HFFc6 (cell line): ENCODE results near the gene CYP4Z1. TPM values are rescaled to one million over a fixed set of nuclear protein-coding genes. Genes with fewer than 3 reads are reported as not detected.
"Not testable (repeated sequence)": the region's sequence is repeated elsewhere in the genome, so short reads cannot be mapped to it uniquely, and the experiment has no call there.

Source experiments
- DNase-seq: peaks from one replicate; pipeline ENCODE4 v3.0.0-alpha.2; 2018
- H3K27ac Mint-ChIP-seq: 2 replicates; pipeline ENCODE4 v1.8.0; 2020; ENCODE audit warnings: mild to moderate bottlenecking, mixed read lengths
- H3K27me3 Mint-ChIP-seq: 2 replicates; pipeline ENCODE4 v1.8.0; 2021; ENCODE audit warnings: mild to moderate bottlenecking, moderate library complexity, mixed read lengths; ENCODE audit not compliant: insufficient read depth
- H3K36me3 Mint-ChIP-seq: 2 replicates; pipeline ENCODE4 v1.8.0; 2021; ENCODE audit warnings: low read depth, mixed read lengths
- H3K4me1 Mint-ChIP-seq: 2 replicates; pipeline ENCODE4 v1.8.0; 2020; ENCODE audit warnings: low read depth, mixed read lengths
- H3K4me3 Mint-ChIP-seq: 2 replicates; pipeline ENCODE4 v1.8.0; 2020; ENCODE audit warnings: mild to moderate bottlenecking, moderate library complexity, mixed read lengths
- H3K9me3 Mint-ChIP-seq: 2 replicates; pipeline ENCODE4 v1.8.0; 2020; ENCODE audit warnings: mild to moderate bottlenecking, mixed read lengths
- CTCF ChIP-seq: fragments of 200-600 bp; sonication (generic); IDR thresholded peaks from 2 replicates; pipeline ENCODE4 v1.5.0; 2021; ENCODE audit warnings: antibody characterized with exemption, mild to moderate bottlenecking
- total RNA-seq, 6 experiments: library from RNA; stranded (reverse); fragmentation: NEBNext Ultra II Directional; extraction: Animal tissue kit (Norgen Biotek cat#: 25700); gene quantifications; 2 replicates in 1 of 6; 3 replicates in 5 of 6; pipeline ENCODE4 v1.2.3, GENCODE V29; 2021

Gene CYP4Z1
- total RNA-seq, 6 experiments from 2014 or later: not detected

GRCh38 chr1:47030170-47030805, 36.7 kb upstream of the CYP4Z1 start:
- TF ChIP-seq CTCF: no peak
- H3K4me3 Mint-ChIP-seq: no peak overlapping the region
- no peaks in the 10 kb centered on the region for H3K36me3 Mint-ChIP-seq
- H3K9me3 Mint-ChIP-seq: peaks cover 40% of the 10 kb centered on the region
- H3K4me1 Mint-ChIP-seq: no peaks in the 10 kb centered on the region
- H3K27ac Mint-ChIP-seq: no peak overlapping the region
- H3K27me3 Mint-ChIP-seq: no peaks in the 10 kb centered on the region; the same call in 1 of the 2 replicates
- no peak for DNase-seq

GRCh38 chr1:47031059-47031458, 36.0 kb upstream of the CYP4Z1 start:
- no peak overlapping the region for H3K27ac Mint-ChIP-seq
- no peaks in the 10 kb centered on the region for H3K27me3 Mint-ChIP-seq
- DNase-seq: no peak
- H3K9me3 Mint-ChIP-seq: peaks cover 45% of the 10 kb centered on the region
- no peak overlapping the region for H3K4me3 Mint-ChIP-seq
- no peaks in the 10 kb centered on the region for H3K36me3 Mint-ChIP-seq
- no peak for TF ChIP-seq CTCF
- no peaks in the 10 kb centered on the region for H3K4me1 Mint-ChIP-seq

GRCh38 chr1:47031585-47031984, 35.4 kb upstream of the CYP4Z1 start:
- Mint-ChIP-seq H3K4me3 (no peak overlapping the region), H3K9me3 (peaks cover 45% of the 10 kb centered on the region), H3K4me1 (no peaks in the 10 kb centered on the region), H3K27me3 (no peaks in the 10 kb centered on the region), H3K36me3 (no peaks in the 10 kb centered on the region), H3K27ac (no peak overlapping the region)
- DNase-seq: no peak
- no peak for TF ChIP-seq CTCF

GRCh38 chr1:47036764-47037163, 30.3 kb upstream of the CYP4Z1 start:
- Mint-ChIP-seq H3K27ac (no peak overlapping the region), H3K27me3 (no peaks in the 10 kb centered on the region), H3K9me3 (peaks cover 37% of the 10 kb centered on the region), H3K36me3 (no peaks in the 10 kb centered on the region), H3K4me3 (no peak overlapping the region), H3K4me1 (no peaks in the 10 kb centered on the region)
- DNase-seq: no peak
- no peak for TF ChIP-seq CTCF

GRCh38 chr1:47059376-47059775, 7.7 kb upstream of the CYP4Z1 start:
- Mint-ChIP-seq H3K36me3 (peaks cover 5% of the 10 kb centered on the region; the same call in 1 of the 2 replicates), H3K9me3 (peaks cover 25% of the 10 kb centered on the region), H3K27me3 (no peaks in the 10 kb centered on the region; the same call in 1 of the 2 replicates), H3K27ac (no peak overlapping the region), H3K4me1 (no peaks in the 10 kb centered on the region), H3K4me3 (no peak overlapping the region)
- DNase-seq: no peak
- no peak for TF ChIP-seq CTCF

- not testable (repeated sequence) for H3K9me3 Mint-ChIP-seq, H3K27ac Mint-ChIP-seq, H3K4me3 Mint-ChIP-seq, H3K36me3 Mint-ChIP-seq, H3K4me1 Mint-ChIP-seq, H3K27me3 Mint-ChIP-seq, DNase-seq
Observed at GRCh38 chr1:47069080-47069479, 2.0 kb downstream of the CYP4Z1 start.

- H3K4me3 Mint-ChIP-seq, H3K27ac Mint-ChIP-seq, H3K4me1 Mint-ChIP-seq, H3K36me3 Mint-ChIP-seq, H3K9me3 Mint-ChIP-seq, DNase-seq, H3K27me3 Mint-ChIP-seq: not testable (repeated sequence)
Observed at GRCh38 chr1:47069509-47069908, 2.5 kb downstream of the CYP4Z1 start.
